GM23248 (cell line): ENCODE measurements around the gene EVA1C.

Source experiments
- EZH2 ChIP-seq: fragments of 200-600 bp; sonication (generic); IDR thresholded peaks from 2 replicates; pipeline ENCODE4 v1.6.1; 2018; ENCODE audit warnings: antibody characterized with exemption, mild to moderate bottlenecking; ENCODE audit not compliant: insufficient read depth, poor library complexity, severe bottlenecking
- EZH2phosphoT487 ChIP-seq: fragments of 200-600 bp; sonication (generic); IDR thresholded peaks from 2 replicates; pipeline ENCODE4 v1.6.1; 2018; ENCODE audit warnings: antibody characterized with exemption, moderate library complexity, mild to moderate bottlenecking, low read depth; ENCODE audit not compliant: insufficient read depth

DNA sequence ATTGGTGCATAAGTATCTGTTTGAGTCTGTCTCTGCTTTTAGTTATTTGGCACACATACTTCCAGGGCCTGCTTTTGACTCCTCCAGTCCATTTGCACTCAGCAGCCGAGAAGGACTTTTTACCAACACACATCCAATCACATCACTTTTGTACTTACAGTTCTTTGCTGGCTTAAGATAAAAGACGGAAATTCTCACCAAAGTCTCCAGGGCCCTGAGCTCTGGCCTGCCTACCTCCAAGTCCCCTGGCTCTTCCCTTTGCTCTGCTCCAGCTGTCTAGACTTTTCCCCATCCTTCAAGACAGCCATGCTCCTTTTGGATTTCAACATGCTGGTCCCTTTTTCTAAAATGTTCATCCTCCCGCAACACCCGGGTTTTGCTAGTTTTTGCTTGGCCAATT lies 2.2 kb upstream of the EVA1C start:
- TF ChIP-seq EZH2phosphoT487 (no peak), EZH2 (no peak)
